ENCODE data around the gene GXYLT2.

The GXYLT2 gene

GRCh38 chr3:72862314-72863090 lies 25.3 kb upstream of the GXYLT2 start:
- Histone ChIP-seq H3K4me3 (ENCODE audit: low read depth, low read length) (no peak overlapping the region), H3K27ac (no peak overlapping the region), H3K27me3 (replicated peaks) (no peaks in the 10 kb centered on the region), H3K36me3 (replicated peaks) (no peaks in the 10 kb centered on the region)
- in situ Hi-C loops (cut with HindIII; ENCODE audit: low pct_ligation_motif_present, low sequenced_read_pairs) = no loop called here
- no peak for DNase-seq
- TF ChIP-seq, protein P1, sequence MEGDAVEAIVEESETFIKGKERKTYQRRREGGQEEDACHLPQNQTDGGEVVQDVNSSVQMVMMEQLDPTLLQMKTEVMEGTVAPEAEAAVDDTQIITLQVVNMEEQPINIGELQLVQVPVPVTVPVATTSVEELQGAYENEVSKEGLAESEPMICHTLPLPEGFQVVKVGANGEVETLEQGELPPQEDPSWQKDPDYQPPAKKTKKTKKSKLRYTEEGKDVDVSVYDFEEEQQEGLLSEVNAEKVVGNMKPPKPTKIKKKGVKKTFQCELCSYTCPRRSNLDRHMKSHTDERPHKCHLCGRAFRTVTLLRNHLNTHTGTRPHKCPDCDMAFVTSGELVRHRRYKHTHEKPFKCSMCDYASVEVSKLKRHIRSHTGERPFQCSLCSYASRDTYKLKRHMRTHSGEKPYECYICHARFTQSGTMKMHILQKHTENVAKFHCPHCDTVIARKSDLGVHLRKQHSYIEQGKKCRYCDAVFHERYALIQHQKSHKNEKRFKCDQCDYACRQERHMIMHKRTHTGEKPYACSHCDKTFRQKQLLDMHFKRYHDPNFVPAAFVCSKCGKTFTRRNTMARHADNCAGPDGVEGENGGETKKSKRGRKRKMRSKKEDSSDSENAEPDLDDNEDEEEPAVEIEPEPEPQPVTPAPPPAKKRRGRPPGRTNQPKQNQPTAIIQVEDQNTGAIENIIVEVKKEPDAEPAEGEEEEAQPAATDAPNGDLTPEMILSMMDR (IDR thresholded peaks at IDR 0.05; ENCODE audit: low read depth, low read length, missing control alignments) = no peak

- Histone ChIP-seq H3K27me3 (replicated peaks) (no peaks in the 10 kb centered on the region), H3K4me3 (ENCODE audit: low read depth, low read length) (no peak overlapping the region), H3K36me3 (replicated peaks) (no peaks in the 10 kb centered on the region), H3K27ac (no peak overlapping the region)
- TF ChIP-seq, protein P1 (IDR thresholded peaks at IDR 0.05; ENCODE audit: low read depth, low read length, missing control alignments) = no peak
- no peak for DNase-seq
- in situ Hi-C loops (cut with HindIII; ENCODE audit: low pct_ligation_motif_present, low sequenced_read_pairs) = no loop called here
These were observed 15.7 kb upstream of the GXYLT2 start for GRCh38 chr3:72872183-72872582.

DNA sequence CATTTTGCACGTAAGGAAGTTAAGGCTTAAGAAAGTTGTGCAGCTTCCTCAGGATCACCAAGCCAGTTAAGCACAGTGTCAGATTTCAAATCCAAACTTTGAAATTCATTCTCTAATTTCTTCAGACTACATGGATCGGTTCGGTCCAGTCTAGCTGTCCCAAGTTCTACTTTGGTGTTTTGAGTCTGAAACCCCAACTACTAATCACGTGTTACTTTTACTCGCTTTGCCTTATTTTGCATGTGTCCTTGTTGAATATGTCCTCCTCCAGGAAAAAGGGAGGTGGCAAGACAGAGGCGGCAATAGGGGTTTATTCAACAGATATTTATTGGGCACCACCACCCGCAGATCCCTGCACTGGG lies 522 bp upstream of the GXYLT2 start:
- DNase-seq = no peak

DNA sequence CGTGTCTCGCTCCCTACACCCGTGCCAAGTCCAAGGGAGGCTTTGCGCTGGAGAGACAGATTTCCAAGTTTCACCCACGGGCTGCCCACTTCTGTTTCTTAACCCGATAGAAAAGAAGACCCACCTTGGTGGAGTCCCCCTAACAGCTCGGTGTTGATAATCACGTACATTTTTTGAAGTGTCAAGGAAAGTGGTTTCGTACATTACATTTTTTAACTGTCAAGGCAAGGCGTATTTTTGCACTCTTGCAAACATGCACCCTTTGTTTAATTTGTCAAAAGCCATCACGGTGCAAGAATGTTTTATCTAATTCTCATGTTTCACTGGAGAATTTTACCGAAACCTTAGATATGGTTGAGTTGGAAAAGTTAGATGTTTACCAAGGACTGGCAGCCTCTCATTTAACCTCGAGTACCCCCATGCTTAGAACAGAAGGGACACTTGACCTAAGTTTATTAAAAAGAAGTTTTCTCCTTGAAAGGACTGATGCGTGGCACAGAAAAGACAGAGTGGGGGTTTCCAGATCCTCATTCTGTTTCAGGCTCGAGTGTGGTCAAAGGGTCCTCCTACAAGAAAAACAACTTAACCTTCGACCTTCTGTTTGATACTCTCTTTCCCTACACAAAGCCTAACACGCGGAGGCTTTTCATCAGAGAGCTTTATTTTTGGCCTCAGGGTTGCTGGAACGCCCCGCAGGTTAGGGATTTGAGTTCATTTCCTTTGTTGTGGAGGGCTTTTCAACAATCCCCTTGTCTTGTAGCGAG lies 882 bp downstream of the GXYLT2 start:
- DNase-seq = no peak
- H3K27ac ChIP-seq = no peak overlapping the region
- H3K36me3 ChIP-seq (replicated peaks) = no peaks in the 10 kb centered on the region
- TF ChIP-seq, protein P1 (IDR thresholded peaks at IDR 0.05; ENCODE audit: low read depth, low read length, missing control alignments) = no peak
- H3K4me3 ChIP-seq (ENCODE audit: low read depth, low read length) = peak overlapping the region; percentile 70
- in situ Hi-C loops (cut with HindIII; ENCODE audit: low pct_ligation_motif_present, low sequenced_read_pairs) = no loop called here
- H3K27me3 ChIP-seq (replicated peaks) = no peaks in the 10 kb centered on the region

More for the DNA sequence above, 522 bp upstream of the GXYLT2 start:
- Histone ChIP-seq H3K36me3 (replicated peaks) (no peaks in the 10 kb centered on the region), H3K27ac (no peak overlapping the region), H3K27me3 (replicated peaks) (no peaks in the 10 kb centered on the region), H3K4me3 (ENCODE audit: low read depth, low read length) (peak overlapping the region; percentile 70)
- TF ChIP-seq, protein P1 (IDR thresholded peaks at IDR 0.05; ENCODE audit: low read depth, low read length, missing control alignments) = no peak
- in situ Hi-C loops (cut with HindIII; ENCODE audit: low pct_ligation_motif_present, low sequenced_read_pairs) = no loop called here

- no peaks in the 10 kb centered on the region for H3K27me3 ChIP-seq (replicated peaks)
- in situ Hi-C loops (cut with HindIII; ENCODE audit: low pct_ligation_motif_present, low sequenced_read_pairs) = no loop called here
- DNase-seq = no peak
- TF ChIP-seq, protein P1 (IDR thresholded peaks at IDR 0.05; ENCODE audit: low read depth, low read length, missing control alignments) = no peak
- no peaks in the 10 kb centered on the region for H3K36me3 ChIP-seq (replicated peaks)
- H3K4me3 ChIP-seq (ENCODE audit: low read depth, low read length) = peak overlapping the region; percentile 70
- no peak overlapping the region for H3K27ac ChIP-seq
These were observed 1.7 kb downstream of the GXYLT2 start for GRCh38 chr3:72889310-72890165.

Data from brain microvascular endothelial cell (primary cell).